ENCODE data around the gene AGAP2.

AGAP2 gene

DNA sequence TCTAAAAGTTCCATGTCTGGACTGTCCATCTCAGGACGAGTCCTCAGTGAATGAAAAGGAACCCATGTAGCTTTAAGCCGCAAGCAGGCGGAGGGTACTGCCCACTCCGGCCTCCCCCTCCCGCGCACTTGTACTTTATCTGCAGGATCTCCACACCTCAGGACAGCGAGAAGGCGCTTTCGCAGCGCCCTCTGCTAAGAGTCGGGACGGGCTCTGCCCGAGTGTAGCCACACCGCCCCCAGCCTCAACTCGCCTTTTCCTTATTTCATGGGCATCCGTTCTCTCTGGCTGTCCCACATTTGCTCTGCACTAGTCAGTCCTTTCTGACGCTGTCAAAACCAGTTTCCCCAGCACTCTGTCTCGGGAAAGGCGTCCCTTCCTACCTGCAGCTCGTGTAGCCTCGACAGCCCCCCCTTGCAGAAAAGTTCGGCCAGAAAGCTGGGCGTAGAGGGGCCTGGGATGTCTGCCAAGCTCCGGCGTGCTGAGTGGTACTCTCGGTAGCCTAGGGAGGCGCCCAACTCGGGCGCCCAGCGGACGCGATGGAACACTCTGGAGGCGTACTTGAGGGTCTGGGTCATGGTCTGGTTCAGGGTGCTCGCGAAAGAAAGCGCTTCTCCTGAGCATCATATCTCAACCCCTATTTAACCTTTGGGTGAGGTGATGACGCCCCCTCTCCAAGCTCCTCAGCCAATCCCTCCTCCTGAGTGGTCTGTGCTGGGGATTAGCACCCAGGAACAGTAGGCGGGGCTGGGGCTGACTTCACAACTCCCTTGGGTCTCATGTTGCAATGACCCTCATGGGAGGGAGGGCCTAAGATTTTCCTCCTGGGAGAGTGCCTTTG, 28.1 kb upstream of the AGAP2 start, which contains the start of gene CYP27B1:
TSS of gene CYP27B1 (minus strand) at position 615 of the 841 bp plus-strand sequence. CDS start at position 578, 37 bp downstream.
- TF ChIP-seq, protein P1, sequence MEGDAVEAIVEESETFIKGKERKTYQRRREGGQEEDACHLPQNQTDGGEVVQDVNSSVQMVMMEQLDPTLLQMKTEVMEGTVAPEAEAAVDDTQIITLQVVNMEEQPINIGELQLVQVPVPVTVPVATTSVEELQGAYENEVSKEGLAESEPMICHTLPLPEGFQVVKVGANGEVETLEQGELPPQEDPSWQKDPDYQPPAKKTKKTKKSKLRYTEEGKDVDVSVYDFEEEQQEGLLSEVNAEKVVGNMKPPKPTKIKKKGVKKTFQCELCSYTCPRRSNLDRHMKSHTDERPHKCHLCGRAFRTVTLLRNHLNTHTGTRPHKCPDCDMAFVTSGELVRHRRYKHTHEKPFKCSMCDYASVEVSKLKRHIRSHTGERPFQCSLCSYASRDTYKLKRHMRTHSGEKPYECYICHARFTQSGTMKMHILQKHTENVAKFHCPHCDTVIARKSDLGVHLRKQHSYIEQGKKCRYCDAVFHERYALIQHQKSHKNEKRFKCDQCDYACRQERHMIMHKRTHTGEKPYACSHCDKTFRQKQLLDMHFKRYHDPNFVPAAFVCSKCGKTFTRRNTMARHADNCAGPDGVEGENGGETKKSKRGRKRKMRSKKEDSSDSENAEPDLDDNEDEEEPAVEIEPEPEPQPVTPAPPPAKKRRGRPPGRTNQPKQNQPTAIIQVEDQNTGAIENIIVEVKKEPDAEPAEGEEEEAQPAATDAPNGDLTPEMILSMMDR (IDR thresholded peaks at IDR 0.05; ENCODE audit: extremely low read depth, missing control alignments): no peak
- DNase-seq (ENCODE audit: low spot score): no peak

DNA sequence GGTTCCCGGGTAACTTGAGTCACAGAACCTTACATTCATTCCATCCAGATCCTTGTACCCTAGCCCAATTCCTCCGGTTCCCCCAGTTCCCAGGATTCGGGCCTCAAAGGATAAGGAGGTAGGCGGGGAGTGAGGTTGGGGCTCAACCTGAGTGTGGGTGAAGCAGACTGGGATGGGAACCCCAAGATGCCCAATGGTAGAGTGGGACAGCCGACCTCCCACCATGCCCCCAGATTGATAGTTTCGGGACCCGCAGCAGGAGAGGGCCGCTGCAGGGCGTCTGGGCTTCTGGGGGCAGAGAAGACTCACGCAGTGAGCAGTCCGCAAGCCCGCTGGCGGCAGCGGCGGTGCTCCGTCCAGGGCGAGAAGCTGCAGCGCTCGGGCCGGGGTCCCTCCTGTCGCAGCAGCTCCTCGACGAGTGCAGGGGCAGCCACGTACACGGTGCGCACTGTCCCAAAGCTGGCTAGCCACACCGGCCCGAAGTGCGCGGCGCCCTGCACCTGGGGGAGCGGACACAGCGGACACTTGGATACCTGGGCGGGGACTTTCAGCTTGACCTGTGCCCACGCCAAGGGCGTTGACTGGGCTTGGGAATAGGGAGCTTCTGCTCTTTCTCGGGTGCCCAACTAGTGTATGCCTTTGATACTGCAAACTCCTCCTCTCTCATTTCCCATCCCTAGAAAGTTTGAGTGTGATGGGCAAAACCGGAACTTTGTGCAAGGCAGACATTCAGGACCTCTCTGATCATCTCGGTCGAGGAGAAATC, 27.3 kb upstream of the AGAP2 start:
- TF ChIP-seq, protein P1 (IDR thresholded peaks at IDR 0.05; ENCODE audit: extremely low read depth, missing control alignments): no peak
- no peak for DNase-seq (ENCODE audit: low spot score)

DNA sequence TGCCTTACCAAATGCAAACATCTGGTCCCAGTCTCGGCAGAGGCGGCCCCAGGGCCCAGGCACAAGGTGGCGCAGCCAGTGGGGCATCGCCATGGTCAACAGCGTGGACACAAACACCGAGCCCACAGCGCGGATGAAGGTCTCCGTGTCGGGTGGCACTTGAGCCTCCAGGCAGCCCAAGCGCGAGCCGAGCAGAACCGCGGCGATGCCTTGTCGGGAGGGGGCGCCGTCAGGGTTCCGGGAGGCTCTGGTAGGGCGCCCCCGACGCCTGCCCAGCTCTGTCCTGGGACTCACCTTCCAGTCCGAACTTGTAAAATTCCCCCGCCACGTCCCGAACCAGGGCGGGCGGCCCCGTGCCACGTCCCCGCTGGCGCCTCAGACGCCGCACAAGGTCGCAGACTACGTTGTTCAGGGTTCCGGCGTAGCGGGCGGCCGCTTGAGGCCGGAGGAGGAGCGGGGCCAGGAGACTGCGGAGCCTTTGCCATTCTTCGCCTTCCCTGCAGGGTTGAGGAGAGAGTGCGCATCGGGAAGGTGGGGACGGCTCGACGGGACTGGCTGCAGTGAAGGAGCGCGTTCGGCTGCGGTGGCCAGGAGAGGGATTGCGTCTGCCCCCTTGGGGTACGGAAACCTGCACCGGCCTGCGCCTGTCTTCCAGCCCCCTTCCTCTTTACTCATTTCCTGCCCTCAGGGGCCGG, 26.6 kb upstream of the AGAP2 start:
- peak; percentile 67 for DNase-seq (ENCODE audit: low spot score)
- TF ChIP-seq, protein P1 (IDR thresholded peaks at IDR 0.05; ENCODE audit: extremely low read depth, missing control alignments): peak; percentile 59

DNA sequence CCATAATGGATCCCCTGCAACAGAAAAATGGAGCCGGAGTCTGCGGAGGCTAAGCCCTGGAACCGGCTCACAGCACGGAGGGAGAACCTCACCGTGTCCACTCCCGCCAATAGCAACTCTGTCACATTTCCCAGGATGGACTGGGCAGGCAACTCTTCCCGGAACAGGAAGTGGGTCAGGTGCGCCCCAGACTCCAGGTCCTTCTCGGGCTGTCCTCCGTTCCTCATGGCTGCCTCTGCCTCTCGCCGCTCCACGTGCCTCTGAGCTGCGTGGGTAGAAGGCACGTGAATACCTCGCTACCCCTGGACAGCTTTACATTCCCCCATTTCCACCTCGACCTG, 26.1 kb upstream of the AGAP2 start:
- no peak for DNase-seq (ENCODE audit: low spot score)
- TF ChIP-seq, protein P1 (IDR thresholded peaks at IDR 0.05; ENCODE audit: extremely low read depth, missing control alignments): no peak

DNA sequence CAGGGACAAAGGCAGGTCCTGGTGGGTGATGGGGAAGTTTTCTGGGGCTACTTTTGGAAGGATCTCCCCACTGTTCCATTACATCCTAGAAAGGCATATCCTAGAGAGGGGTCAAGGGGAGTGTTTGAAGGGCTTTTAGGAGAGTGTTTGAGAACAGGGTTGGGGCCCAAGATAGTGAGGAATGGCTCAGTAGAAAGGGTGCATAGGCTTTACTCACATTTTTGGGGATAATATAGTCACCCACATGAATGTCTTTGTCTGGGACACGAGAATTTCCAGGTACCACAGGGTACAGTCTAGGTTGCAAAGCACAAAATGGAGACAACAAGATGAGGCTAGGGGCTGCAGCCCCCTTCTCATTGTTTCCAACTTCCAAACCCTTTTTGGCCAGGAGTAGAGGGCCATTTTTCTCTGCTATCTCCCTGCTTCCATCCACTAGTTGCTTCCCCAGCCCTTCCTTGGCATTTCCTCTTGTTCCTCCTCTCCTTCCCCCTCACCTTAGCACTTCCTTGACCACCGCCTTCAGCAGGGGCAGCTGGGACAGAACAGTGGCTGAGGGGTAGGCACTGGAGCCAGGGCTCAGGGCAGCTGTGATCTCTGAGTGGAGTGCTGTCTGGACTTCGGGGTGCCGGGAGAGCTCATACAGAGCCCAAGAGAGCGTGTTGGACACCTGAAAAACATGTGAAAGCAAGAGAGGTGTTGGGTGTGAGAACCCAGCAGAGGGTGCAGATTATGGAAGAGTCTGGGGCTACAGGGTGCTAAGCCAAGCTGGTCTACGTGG, 25.5 kb upstream of the AGAP2 start:
- DNase-seq (ENCODE audit: low spot score): no peak
- TF ChIP-seq, protein P1 (IDR thresholded peaks at IDR 0.05; ENCODE audit: extremely low read depth, missing control alignments): no peak

DNA sequence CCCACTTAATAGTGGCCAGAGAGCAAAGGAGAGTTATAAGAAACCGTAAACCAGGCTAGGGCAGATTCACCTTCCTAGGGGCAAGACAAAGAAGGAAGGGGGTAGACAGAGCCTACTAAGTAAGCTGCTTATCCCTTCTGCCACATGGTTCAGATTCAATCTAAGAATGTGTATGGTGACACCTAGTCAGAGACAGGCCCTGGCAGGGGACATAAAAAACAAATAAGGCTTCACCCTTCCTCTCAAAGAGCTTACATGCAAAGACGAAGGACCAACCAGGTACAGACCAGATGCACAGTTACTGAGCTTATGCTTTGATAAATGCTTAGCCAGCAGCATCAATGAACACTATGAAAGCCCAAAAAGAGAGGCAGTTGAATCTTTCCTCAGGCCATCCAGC, 23.9 kb upstream of the AGAP2 start:
- no peak for DNase-seq (ENCODE audit: low spot score)
- TF ChIP-seq, protein P1 (IDR thresholded peaks at IDR 0.05; ENCODE audit: extremely low read depth, missing control alignments): no peak

All from GM20000 (cell line).